SK-N-DZ (cell line): ENCODE results near the gene GDPGP1.
"Not testable (repeated sequence)": the region's sequence is repeated elsewhere in the genome, so short reads cannot be mapped to it uniquely, and the experiment has no call there.

Source experiments
- DNase-seq: peaks from one replicate; pipeline ENCODE4 v3.0.0-alpha.2; 2015; ENCODE audit warnings: low spot score

The GDPGP1 gene

GRCh38 chr15:90260731-90261130, 26.7 kb downstream of the GDPGP1 start:
- not testable (repeated sequence) for DNase-seq

- no peak for DNase-seq
Observed at GRCh38 chr15:90261811-90262210, 27.8 kb downstream of the GDPGP1 start.

DNA sequence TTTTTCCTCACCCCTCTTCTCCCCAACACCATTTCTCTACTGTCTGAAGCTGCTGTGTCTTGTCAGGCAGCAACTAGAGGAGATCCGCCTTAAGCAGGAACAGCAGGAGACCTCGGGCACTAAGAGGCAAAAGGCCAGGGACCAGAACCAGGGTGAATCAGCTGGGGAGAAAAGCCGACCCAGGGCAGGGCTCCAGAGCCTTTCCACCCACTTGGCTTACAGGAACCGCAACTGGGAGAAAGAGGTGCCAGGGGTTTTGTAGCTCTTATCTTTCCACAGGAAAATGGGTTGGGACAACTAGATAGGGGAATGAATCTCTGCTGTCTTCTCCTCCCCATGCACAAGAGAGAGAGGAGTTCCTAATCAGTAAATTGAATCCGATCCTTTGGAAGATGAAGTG, 28.4 kb downstream of the GDPGP1 start:
- DNase-seq, result no peak

DNA sequence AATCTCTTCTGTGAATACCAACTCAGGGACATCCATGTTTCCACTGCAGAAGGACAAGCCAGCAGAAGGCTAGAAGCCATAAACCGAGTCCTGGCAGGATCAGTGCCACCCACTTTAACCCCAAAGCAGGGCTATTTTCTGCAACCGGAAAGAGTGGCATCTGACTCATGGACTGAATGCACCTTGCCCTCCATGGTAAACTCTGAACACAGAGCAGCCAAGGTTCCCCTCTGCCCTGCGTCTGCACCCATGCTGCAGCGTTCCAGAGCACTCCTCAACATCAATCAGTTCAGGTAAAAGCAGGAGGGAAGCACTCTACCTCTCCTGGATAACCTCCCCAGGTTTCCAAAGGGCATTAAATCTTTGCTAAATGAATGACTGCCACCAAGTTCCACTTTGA, 30.7 kb downstream of the GDPGP1 start:
- no peak for DNase-seq

- DNase-seq, result peak; percentile 93
Observed at GRCh38 chr15:90265271-90266060, 31.5 kb downstream of the GDPGP1 start, which contains the start of gene NGRN. Gene NGRN (plus strand): TSS chr15:90265672. CDS start chr15:90265713, 41 bp downstream.

DNA sequence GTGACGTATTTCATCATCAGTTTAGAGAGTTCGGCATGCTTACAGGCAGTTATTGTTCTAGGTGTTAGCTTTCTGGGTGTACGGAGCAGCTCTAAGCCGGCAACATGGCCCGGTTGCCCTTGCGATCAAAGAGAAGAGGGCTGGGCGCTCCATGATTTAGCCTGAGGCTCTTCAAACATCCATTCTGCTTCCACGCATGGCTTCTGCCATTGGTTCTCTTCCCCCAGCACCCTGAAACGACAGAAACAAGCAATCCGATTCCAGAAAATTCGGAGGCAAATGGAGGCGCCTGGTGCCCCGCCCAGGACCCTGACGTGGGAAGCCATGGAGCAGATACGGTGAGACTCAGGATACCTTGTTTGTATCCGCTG, 32.0 kb downstream of the GDPGP1 start:
- peak; percentile 60 for DNase-seq

- DNase-seq, result no peak
Observed at GRCh38 chr15:90266485-90266884, 32.5 kb downstream of the GDPGP1 start.

- DNase-seq, result no peak
Observed at GRCh38 chr15:90268415-90268814, 34.4 kb downstream of the GDPGP1 start.

GRCh38 chr15:90270502-90271150, 36.6 kb downstream of the GDPGP1 start:
- no peak for DNase-seq

- no peak for DNase-seq
Observed at GRCh38 chr15:90271459-90272166, 37.6 kb downstream of the GDPGP1 start.

GRCh38 chr15:90278467-90278866, 44.5 kb downstream of the GDPGP1 start:
- not testable (repeated sequence) for DNase-seq

- not testable (repeated sequence) for DNase-seq
Observed at GRCh38 chr15:90280743-90281142, 46.7 kb downstream of the GDPGP1 start.

DNA sequence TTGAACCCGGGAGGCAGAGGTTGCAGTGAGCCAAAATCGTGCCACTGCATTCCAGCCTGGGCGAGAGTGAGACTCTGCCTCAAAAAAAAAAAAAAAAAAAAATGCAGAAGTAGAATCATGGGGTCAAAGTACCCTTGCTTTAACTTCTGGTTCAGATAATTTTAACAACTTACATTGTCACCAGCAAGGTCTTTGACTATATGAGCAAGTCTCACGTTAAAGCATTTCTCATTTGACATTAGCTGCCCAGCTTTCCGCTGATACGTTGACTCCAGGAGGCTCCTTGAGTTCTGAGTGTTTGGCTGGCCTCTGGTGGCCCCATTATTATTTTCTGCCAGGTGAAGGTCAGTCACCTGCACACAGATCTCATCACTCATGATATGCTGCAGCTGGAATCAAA, 47.6 kb downstream of the GDPGP1 start:
- DNase-seq, result not testable (repeated sequence)

DNA sequence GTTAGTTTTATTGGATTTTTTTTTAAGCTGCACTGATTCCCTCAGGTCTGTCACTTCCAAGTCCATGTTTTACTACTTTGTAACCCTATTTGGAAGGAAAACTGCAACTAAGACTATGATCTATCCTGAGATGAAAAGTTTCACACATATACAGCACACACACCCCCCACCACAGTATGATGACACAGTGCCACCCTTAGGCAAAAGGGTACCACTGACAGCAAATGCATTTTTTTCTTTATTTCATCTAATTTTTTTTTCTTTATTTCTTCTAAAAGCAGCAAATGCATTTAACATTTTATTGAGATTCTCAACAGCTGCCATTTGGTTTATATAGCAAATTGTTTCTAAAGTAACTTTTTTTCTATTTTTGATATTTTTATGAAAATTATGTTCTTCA, 52.7 kb downstream of the GDPGP1 start:
- no peak for DNase-seq

DNA sequence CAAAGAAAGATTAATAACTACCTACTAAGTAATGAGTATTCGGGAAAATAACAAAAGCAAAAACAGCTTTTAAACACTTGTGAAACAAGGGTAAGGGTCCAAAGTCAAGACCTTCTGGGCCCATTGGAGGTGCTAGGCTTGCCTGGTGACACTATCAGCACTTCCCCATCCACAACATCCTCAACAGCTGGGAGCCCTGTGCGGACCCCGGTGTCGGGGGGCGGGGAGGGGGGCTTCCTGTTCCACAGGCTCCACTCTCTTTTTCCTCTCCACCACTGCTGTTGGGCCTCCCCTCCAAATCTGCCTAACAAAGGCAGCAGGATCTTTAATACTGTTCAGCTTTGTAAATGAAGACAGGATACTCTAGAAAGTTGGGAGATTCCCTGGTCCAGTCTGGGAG, 53.1 kb downstream of the GDPGP1 start:
- DNase-seq, result no peak

- no peak for DNase-seq
Observed at GRCh38 chr15:90287946-90288345, 53.9 kb downstream of the GDPGP1 start.

GRCh38 chr15:90291679-90292356, 57.8 kb downstream of the GDPGP1 start:
- DNase-seq, result peak; percentile 70

GRCh38 chr15:90293040-90293810, 59.2 kb downstream of the GDPGP1 start:
- peak; percentile 71 for DNase-seq

DNA sequence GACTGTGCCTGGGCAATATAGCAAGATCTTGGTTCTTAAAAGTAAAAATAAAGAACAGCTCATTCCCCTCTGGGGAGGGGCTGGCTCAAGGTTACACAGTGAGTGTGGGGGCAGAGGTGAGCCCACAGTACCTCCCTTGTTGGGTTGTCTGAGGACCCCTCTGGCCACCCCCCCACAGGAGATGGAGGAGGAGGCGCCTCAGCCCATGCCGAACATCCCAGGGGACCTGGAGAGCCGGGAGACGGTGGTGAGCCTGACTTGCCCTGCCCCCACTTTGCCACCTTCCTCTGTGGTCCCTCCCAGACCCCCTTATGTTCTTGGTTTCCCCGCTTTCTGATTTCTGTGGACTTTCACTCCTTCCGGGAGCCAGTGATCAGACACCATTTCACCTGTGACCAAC, 60.1 kb downstream of the GDPGP1 start:
- DNase-seq, result no peak

DNA sequence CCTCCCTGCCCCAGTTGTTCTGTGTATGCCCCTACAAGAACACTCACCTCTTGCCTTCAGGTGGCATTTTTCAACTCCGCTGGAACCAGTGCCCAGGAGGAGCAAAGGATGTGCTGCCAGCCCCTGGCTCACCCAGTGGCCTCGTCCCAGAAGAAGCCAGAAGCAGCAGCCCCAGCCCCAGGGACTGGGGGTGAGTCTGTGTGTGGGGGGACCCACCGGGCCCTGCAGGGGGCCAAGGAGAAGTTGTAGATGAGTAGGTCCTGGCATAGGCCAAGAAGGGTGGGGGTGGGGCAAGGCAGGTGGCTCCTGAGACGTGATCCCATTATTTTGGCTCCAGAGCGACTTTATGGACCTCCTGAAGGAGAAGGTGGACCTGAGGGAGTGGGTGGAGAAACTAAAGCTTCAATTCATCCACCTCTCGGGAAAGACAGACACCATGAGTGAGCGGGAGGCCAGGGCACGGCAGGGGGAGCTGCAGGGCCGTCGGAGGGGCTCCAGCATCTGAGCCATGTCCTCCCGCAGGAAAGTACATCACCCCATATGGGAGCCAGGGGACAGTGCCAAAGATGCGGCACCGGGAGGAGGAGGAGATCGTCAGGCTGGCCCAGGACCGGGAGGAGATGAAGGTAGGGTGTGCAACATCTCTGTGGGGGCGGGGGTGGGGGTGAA, 60.7 kb downstream of the GDPGP1 start:
- peak; percentile 41 for DNase-seq

GRCh38 chr15:90295270-90295648, 61.2 kb downstream of the GDPGP1 start:
- DNase-seq, result no peak
